Articular chondrocyte of knee joint (primary cell): ENCODE results near the gene CPNE2. TPM values are rescaled to one million over a fixed set of nuclear protein-coding genes. Genes with fewer than 3 reads are reported as not detected.

Source experiments
- total RNA-seq: library from RNA; depleted of rRNA; stranded (reverse); fragments of >200 nt; gene quantifications from 2 replicates; pipeline ENCODE4 v1.2.3, GENCODE V29; 2012

CPNE2 gene
- total RNA-seq, result 14.7 and 14.9 TPM in 2 replicates

GRCh38 chr16:57091975-57092785 is at the start of gene CPNE2:
Gene CPNE2, plus strand, starts transcription at chr16:57092583. Its CDS starts 18,160 bp downstream, at chr16:57110743.

GRCh38 chr16:57185945-57186871 is 93.8 kb downstream of the CPNE2 start, which contains the start of the genes PSME3IP1 and RSPRY1:
Gene PSME3IP1, minus strand, starts transcription at chr16:57186039. Its CDS starts 12,185 bp downstream, at chr16:57173854.
Gene RSPRY1, plus strand, starts transcription at chr16:57186329. Its CDS starts 18,330 bp downstream, at chr16:57204659.

Other genes starting within 250 kb of the CPNE2 start
- not detected in 2 replicates for gene SLC12A3, start 227.4 kb upstream of the CPNE2 start, total RNA-seq
- gene HERPUD1, start 160.4 kb upstream of the CPNE2 start, total RNA-seq, result 149 and 176 TPM in 2 replicates
- gene CETP, start 130.6 kb upstream of the CPNE2 start, total RNA-seq, result not detected in 2 replicates
- gene NLRC5, start 103.0 kb upstream of the CPNE2 start, total RNA-seq, result 20.6 and 25.3 TPM in 2 replicates
- gene PSME3IP1, start 93.5 kb downstream of the CPNE2 start, total RNA-seq, result 57.0 and 75.9 TPM in 2 replicates
- 71.9 and 77.4 TPM in 2 replicates for gene RSPRY1, start 93.7 kb downstream of the CPNE2 start, total RNA-seq
- gene ARL2BP, start 152.7 kb downstream of the CPNE2 start, total RNA-seq, result 131 and 145 TPM in 2 replicates
- under 0.01 TPM in 2 replicates for gene PLLP, start 192.1 kb downstream of the CPNE2 start, total RNA-seq